ENCODE data around the gene MSANTD2. TPM values are rescaled to one million over a fixed set of nuclear protein-coding genes. Genes with fewer than 3 reads are reported as not detected.

Gene MSANTD2
- total RNA-seq, 4 donors from 2014 or later, result 5.2 to 16.4 (median 6.7) TPM

DNA sequence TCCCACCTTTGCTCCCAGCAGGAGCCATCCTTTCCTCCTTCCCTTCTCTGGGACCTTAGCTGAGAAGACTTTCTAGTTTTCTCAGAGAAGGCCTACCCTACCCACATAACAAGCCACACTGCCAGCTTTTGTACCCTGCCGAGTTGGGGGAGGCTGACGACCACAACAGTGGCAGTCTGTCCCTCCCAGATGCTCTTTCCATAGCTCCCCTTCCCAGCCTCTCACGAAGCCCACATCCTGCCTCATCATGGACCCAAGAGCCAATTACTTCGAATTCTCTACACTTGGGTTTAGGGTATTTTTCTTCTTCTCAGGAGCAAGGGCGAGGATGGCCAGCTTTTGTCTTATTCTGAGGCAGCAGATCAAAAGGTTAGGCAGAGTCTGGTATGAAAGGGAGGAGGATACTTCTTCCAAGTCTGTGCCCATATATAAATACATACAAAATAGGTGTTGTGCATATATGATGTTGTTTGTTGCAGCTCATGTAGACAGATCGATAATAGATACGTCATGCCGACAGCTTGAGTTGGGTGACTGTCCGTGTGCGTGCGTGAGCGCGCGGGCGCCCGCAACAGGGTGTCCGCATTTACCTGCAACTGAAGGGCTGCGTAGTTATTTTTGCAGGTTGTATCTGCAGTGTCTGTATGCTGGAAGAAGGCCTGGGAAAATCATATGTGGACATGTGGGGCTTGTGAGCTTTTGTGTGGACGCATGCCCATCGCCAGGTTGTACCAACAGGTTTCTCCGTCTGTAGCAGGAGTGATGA lies 61.3 kb downstream of the MSANTD2 start:
- H3K27ac ChIP-seq, result no peak overlapping the region
- WGBS, 2 donors, result 73% methylated on average over 20 to 21 of the region's 21 CpGs
- H3K36me3 ChIP-seq, result no peaks in the 10 kb centered on the region
- peaks cover 0 to 56% (median 0%) of the 10 kb centered on the region in 4 donors for H3K27me3 ChIP-seq
- no peaks in the 10 kb centered on the region for H3K9me3 ChIP-seq
- peaks cover 13 to 20% (median 17%) of the 10 kb centered on the region in 3 donors for H3K4me1 ChIP-seq
- intact Hi-C loops (cut with DNase I), result no loop called here
- peak overlapping the region in 3 of 4 donors; percentile 48 to 78 (median 59) for H3K4me3 ChIP-seq
- DNase-seq, result no peak
- TF ChIP-seq, protein P1, sequence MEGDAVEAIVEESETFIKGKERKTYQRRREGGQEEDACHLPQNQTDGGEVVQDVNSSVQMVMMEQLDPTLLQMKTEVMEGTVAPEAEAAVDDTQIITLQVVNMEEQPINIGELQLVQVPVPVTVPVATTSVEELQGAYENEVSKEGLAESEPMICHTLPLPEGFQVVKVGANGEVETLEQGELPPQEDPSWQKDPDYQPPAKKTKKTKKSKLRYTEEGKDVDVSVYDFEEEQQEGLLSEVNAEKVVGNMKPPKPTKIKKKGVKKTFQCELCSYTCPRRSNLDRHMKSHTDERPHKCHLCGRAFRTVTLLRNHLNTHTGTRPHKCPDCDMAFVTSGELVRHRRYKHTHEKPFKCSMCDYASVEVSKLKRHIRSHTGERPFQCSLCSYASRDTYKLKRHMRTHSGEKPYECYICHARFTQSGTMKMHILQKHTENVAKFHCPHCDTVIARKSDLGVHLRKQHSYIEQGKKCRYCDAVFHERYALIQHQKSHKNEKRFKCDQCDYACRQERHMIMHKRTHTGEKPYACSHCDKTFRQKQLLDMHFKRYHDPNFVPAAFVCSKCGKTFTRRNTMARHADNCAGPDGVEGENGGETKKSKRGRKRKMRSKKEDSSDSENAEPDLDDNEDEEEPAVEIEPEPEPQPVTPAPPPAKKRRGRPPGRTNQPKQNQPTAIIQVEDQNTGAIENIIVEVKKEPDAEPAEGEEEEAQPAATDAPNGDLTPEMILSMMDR (IDR thresholded peaks at IDR 0.05), result no peak
- no peak for TF ChIP-seq POLR2A (IDR thresholded peaks at IDR 0.05)

GRCh38 chr11:124737638-124738305 lies 62.4 kb downstream of the MSANTD2 start:
- H3K27ac ChIP-seq, result no peak overlapping the region
- 79 to 81% methylated on average over 6 of the region's 7 CpGs for WGBS, 2 donors
- peaks cover 0 to 45% (median 0%) of the 10 kb centered on the region in 4 donors for H3K27me3 ChIP-seq
- H3K36me3 ChIP-seq, result no peaks in the 10 kb centered on the region
- DNase-seq, result no peak
- peaks cover 13 to 20% (median 17%) of the 10 kb centered on the region in 3 donors for H3K4me1 ChIP-seq
- intact Hi-C loops (cut with DNase I), result no loop called here
- no peak for TF ChIP-seq POLR2A (IDR thresholded peaks at IDR 0.05)
- TF ChIP-seq, protein P1 (IDR thresholded peaks at IDR 0.05), result no peak
- no peaks in the 10 kb centered on the region for H3K9me3 ChIP-seq
- no peak overlapping the region for H3K4me3 ChIP-seq

GRCh38 chr11:124736736-124737135 lies 63.5 kb downstream of the MSANTD2 start:
- Histone ChIP-seq H3K9me3 (no peaks in the 10 kb centered on the region), H3K27ac (no peak overlapping the region), H3K4me3 (no peak overlapping the region), H3K36me3 (no peaks in the 10 kb centered on the region), H3K4me1 (peaks cover 13 to 20% (median 17%) of the 10 kb centered on the region in 3 donors), H3K27me3 (peaks cover 0 to 36% (median 0%) of the 10 kb centered on the region in 4 donors)
- intact Hi-C loops (cut with DNase I), result no loop called here
- no peak for TF ChIP-seq POLR2A (IDR thresholded peaks at IDR 0.05)
- TF ChIP-seq, protein P1 (IDR thresholded peaks at IDR 0.05), result no peak
- 10 to 52% methylated on average over 2 to 3 of the region's 3 CpGs for WGBS, 2 donors
- no peak for DNase-seq

DNA sequence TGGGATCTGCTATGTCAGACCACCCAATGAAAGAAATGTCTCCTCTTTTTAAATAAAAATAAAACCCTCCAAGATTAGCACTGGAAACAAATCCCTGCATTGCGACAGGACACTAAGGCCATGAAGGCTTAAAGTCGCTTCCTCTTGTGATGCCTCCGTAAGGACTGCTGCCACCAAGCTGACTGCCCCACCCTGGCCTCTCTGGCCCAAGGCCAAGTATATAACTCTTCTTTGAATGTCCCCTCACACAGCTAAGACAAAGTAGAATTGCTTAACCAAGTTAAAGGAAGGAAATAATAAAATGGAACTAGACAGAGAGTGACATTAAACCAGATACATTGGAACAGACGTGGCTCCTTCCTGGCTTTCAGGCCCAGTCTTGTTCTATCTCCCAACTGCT lies 68.0 kb downstream of the MSANTD2 start:
- Histone ChIP-seq H3K27me3 (no peaks in the 10 kb centered on the region), H3K36me3 (no peaks in the 10 kb centered on the region), H3K4me1 (no peaks in the 10 kb centered on the region), H3K4me3 (no peak overlapping the region), H3K27ac (no peak overlapping the region), H3K9me3 (no peaks in the 10 kb centered on the region)
- no peak for DNase-seq
- WGBS, 2 donors, result 47 to 83% methylated on average over 4 of the region's 4 CpGs
- intact Hi-C loops (cut with DNase I), result no loop called here
- TF ChIP-seq POLR2A (IDR thresholded peaks at IDR 0.05), result no peak
- TF ChIP-seq, protein P1 (IDR thresholded peaks at IDR 0.05), result no peak

GRCh38 chr11:124729571-124729970 lies 70.6 kb downstream of the MSANTD2 start:
- Histone ChIP-seq H3K36me3 (no peaks in the 10 kb centered on the region), H3K9me3 (no peaks in the 10 kb centered on the region), H3K4me3 (no peak overlapping the region), H3K27me3 (peaks cover 0 to 23% (median 0%) of the 10 kb centered on the region in 4 donors), H3K4me1 (peaks cover 0 to 10% (median 0%) of the 10 kb centered on the region in 3 donors), H3K27ac (no peak overlapping the region)
- 77 to 85% methylated on average over 4 of the region's 4 CpGs for WGBS, 2 donors
- DNase-seq, result no peak
- TF ChIP-seq, protein P1 (IDR thresholded peaks at IDR 0.05), result no peak
- TF ChIP-seq POLR2A (IDR thresholded peaks at IDR 0.05), result no peak
- intact Hi-C loops (cut with DNase I), result no loop called here

Measured in esophagus squamous epithelium (tissue), 5 donors.